IPS-11a (cell line): ENCODE results near the gene SLC44A2.
A peak's percentile ranks its signal among the peaks of the same experiment; 100 is the strongest.

Experiments
- H3K4me3 ChIP-seq: one replicate; pipeline ENCODE4 v1.5.1; 2013; ENCODE audit warnings: low read depth, low read length, control low read depth

Gene SLC44A2

GRCh38 chr19:10615429-10616023, 9.8 kb upstream of the SLC44A2 start:
- H3K4me3 ChIP-seq: no peak overlapping the region

GRCh38 chr19:10617409-10618121, 7.8 kb upstream of the SLC44A2 start:
- H3K4me3 ChIP-seq: no peak overlapping the region

GRCh38 chr19:10618846-10619245, 6.5 kb upstream of the SLC44A2 start:
- no peak overlapping the region for H3K4me3 ChIP-seq

- no peak overlapping the region for H3K4me3 ChIP-seq
These were observed 4.6 kb upstream of the SLC44A2 start for GRCh38 chr19:10620786-10621185.

- H3K4me3 ChIP-seq: no peak overlapping the region
These were observed 3.4 kb upstream of the SLC44A2 start for GRCh38 chr19:10621966-10622365.

- H3K4me3 ChIP-seq: no peak overlapping the region
These were observed 768 bp upstream of the SLC44A2 start for GRCh38 chr19:10624585-10624984.

- peak overlapping the region; percentile 49 for H3K4me3 ChIP-seq
These were observed 397 bp downstream of the SLC44A2 start for GRCh38 chr19:10625762-10626138.

GRCh38 chr19:10631874-10632273, 6.5 kb downstream of the SLC44A2 start:
- no peak overlapping the region for H3K4me3 ChIP-seq

- no peak overlapping the region for H3K4me3 ChIP-seq
These were observed 9.1 kb downstream of the SLC44A2 start for GRCh38 chr19:10634430-10634829.

- no peak overlapping the region for H3K4me3 ChIP-seq
These were observed 9.6 kb downstream of the SLC44A2 start for GRCh38 chr19:10634963-10635362.

GRCh38 chr19:10636304-10636972, 11.1 kb downstream of the SLC44A2 start:
- no peak overlapping the region for H3K4me3 ChIP-seq

- no peak overlapping the region for H3K4me3 ChIP-seq
These were observed 12.5 kb downstream of the SLC44A2 start for GRCh38 chr19:10637894-10638293.

GRCh38 chr19:10639836-10640235, 14.5 kb downstream of the SLC44A2 start:
- H3K4me3 ChIP-seq: no peak overlapping the region

GRCh38 chr19:10640361-10640760, 15.0 kb downstream of the SLC44A2 start:
- no peak overlapping the region for H3K4me3 ChIP-seq

- H3K4me3 ChIP-seq: no peak overlapping the region
These were observed 15.9 kb downstream of the SLC44A2 start for GRCh38 chr19:10641248-10641647.

GRCh38 chr19:10642473-10643171, 17.3 kb downstream of the SLC44A2 start:
- no peak overlapping the region for H3K4me3 ChIP-seq

GRCh38 chr19:10643172-10643967, 18.0 kb downstream of the SLC44A2 start:
- H3K4me3 ChIP-seq: no peak overlapping the region

- no peak overlapping the region for H3K4me3 ChIP-seq
These were observed 18.6 kb downstream of the SLC44A2 start for GRCh38 chr19:10643968-10644259.

GRCh38 chr19:10644260-10645007, 19.1 kb downstream of the SLC44A2 start:
- no peak overlapping the region for H3K4me3 ChIP-seq

GRCh38 chr19:10646456-10647159, 21.3 kb downstream of the SLC44A2 start:
- H3K4me3 ChIP-seq: no peak overlapping the region
